Stimulated activated CD8-positive, alpha-beta memory T cell treated with anti-CD3 and anti-CD28 coated beads, Interleukin-2, amount 100 ng/mL, for 1 hour (primary cell): ENCODE data around the gene PBRM1.
"Not testable (repeated sequence)": the region's sequence is repeated elsewhere in the genome, so short reads cannot be mapped to it uniquely, and the experiment has no call there.

Experiments used
- DNase-seq, 2 donors: peaks; one replicate each; pipeline ENCODE4 v3.0.0-alpha.2; 2020; ENCODE audit warnings: low read depth in 2 of 2

PBRM1 gene

GRCh38 chr3:52685709-52686691 lies at the start of gene PBRM1, which contains the start of gene GNL3:
PBRM1 (minus strand) TSS chr3:52685913.
GNL3 (plus strand) TSS chr3:52686032; CDS start chr3:52686093, 61 bp downstream.
- peak; percentile 80 to 85 for DNase-seq

GRCh38 chr3:52733256-52733891 lies 47.7 kb upstream of the PBRM1 start:
- DNase-seq: no peak

- no peak for DNase-seq
These were observed 45.9 kb upstream of the PBRM1 start for GRCh38 chr3:52731590-52731989.

GRCh38 chr3:52730681-52731080 lies 45.0 kb upstream of the PBRM1 start:
- no peak for DNase-seq

- not testable (repeated sequence) for DNase-seq
These were observed 43.0 kb upstream of the PBRM1 start for GRCh38 chr3:52728753-52729152.

GRCh38 chr3:52724511-52724910 lies 38.8 kb upstream of the PBRM1 start:
- no peak for DNase-seq

- DNase-seq: no peak
These were observed 38.2 kb upstream of the PBRM1 start for GRCh38 chr3:52723935-52724334.

- no peak for DNase-seq
These were observed 36.8 kb upstream of the PBRM1 start for GRCh38 chr3:52722491-52722890.

GRCh38 chr3:52721730-52722008 lies 36.0 kb upstream of the PBRM1 start:
- DNase-seq: no peak

GRCh38 chr3:52721002-52721729 lies 35.5 kb upstream of the PBRM1 start:
- DNase-seq: no peak

- no peak for DNase-seq
These were observed 33.9 kb upstream of the PBRM1 start for GRCh38 chr3:52719618-52720017.

GRCh38 chr3:52715714-52716305 lies 30.1 kb upstream of the PBRM1 start:
- DNase-seq: no peak

GRCh38 chr3:52714335-52715302 lies 28.9 kb upstream of the PBRM1 start:
- no peak for DNase-seq

- no peak for DNase-seq
These were observed 26.8 kb upstream of the PBRM1 start for GRCh38 chr3:52712291-52713212.

GRCh38 chr3:52710512-52710911 lies 24.8 kb upstream of the PBRM1 start:
- no peak for DNase-seq

- DNase-seq: no peak
These were observed 21.9 kb upstream of the PBRM1 start for GRCh38 chr3:52707585-52707984.

- peak; percentile 72 to 73 for DNase-seq
These were observed 20.3 kb upstream of the PBRM1 start, which contains the start of the genes GLT8D1 and SPCS1 for GRCh38 chr3:52705688-52706686. GLT8D1 (minus strand) TSS chr3:52705791; CDS start chr3:52700460, 5,331 bp downstream. SPCS1 (plus strand) TSS chr3:52706106; CDS start chr3:52706247, 141 bp downstream.

- DNase-seq: no peak
These were observed 19.6 kb upstream of the PBRM1 start for GRCh38 chr3:52705438-52705687.
